Measurements from ENCODE around the gene MBOAT2.
"Not testable (repeated sequence)": the region's sequence is repeated elsewhere in the genome, so short reads cannot be mapped to it uniquely, and the experiment has no call there.

- not testable (repeated sequence) for TF ChIP-seq POLR2A, POLR2AphosphoS5 (IDR thresholded peaks at IDR 0.05; ENCODE audit: low read depth, low read length)
Measured at GRCh38 chr2:8895087-8895912, 108.2 kb downstream of the MBOAT2 start.
